PC-9 (cell line): ENCODE data around the gene PDIA6.

Experiments
- EZH2 ChIP-seq: fragments of 200-600 bp; sonication (generic); IDR thresholded peaks from 2 replicates; pipeline ENCODE4 v1.8.0; 2017; ENCODE audit warnings: antibody characterized with exemption, low read depth
- TF ChIP-seq, protein P1 (sequence below): fragments of 200-600 bp; sonication (generic); conservative IDR thresholded peaks from 2 replicates; pipeline ENCODE4 v1.6.1; 2017; ENCODE audit warnings: mixed run types, antibody characterized with exemption, mild to moderate bottlenecking, moderate library complexity

GRCh38 chr2:10774394-10774793, 38.2 kb downstream of the PDIA6 start:
- TF ChIP-seq, protein P1, sequence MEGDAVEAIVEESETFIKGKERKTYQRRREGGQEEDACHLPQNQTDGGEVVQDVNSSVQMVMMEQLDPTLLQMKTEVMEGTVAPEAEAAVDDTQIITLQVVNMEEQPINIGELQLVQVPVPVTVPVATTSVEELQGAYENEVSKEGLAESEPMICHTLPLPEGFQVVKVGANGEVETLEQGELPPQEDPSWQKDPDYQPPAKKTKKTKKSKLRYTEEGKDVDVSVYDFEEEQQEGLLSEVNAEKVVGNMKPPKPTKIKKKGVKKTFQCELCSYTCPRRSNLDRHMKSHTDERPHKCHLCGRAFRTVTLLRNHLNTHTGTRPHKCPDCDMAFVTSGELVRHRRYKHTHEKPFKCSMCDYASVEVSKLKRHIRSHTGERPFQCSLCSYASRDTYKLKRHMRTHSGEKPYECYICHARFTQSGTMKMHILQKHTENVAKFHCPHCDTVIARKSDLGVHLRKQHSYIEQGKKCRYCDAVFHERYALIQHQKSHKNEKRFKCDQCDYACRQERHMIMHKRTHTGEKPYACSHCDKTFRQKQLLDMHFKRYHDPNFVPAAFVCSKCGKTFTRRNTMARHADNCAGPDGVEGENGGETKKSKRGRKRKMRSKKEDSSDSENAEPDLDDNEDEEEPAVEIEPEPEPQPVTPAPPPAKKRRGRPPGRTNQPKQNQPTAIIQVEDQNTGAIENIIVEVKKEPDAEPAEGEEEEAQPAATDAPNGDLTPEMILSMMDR = no peak
- TF ChIP-seq EZH2 = no peak
